ENCODE data around the gene ATAD5.
A peak's percentile ranks its signal among the peaks of the same experiment; 100 is the strongest.

The ATAD5 gene

GRCh38 chr17:30831257-30831656 is 509 bp upstream of the ATAD5 start:
- Histone ChIP-seq H3K4me3 (replicated peaks; ENCODE audit: insufficient read depth, low read length) (peak overlapping the region; percentile 79), H3K27ac (replicated peaks) (peak overlapping the region; percentile 93), H3K27me3 (ENCODE audit: insufficient read depth, poor library complexity, severe bottlenecking) (no peaks in the 10 kb centered on the region)
- TF ChIP-seq POLR2AphosphoS5 (IDR thresholded peaks at IDR 0.05; ENCODE audit: low read depth) (no peak), GABPA (IDR thresholded peaks at IDR 0.05; ENCODE audit: low read depth) (no peak), SPI1 (IDR thresholded peaks at IDR 0.05; ENCODE audit: borderline replicate concordance, low read depth) (no peak), REST (IDR thresholded peaks at IDR 0.05; ENCODE audit: insufficient replicate concordance, low read depth) (no peak)
- no peak for DNase-seq (ENCODE audit: low read depth in 1 of 2, low spot score in 1 of 2)

GRCh38 chr17:30832438-30833124 is 815 bp downstream of the ATAD5 start:
- no peak for TF ChIP-seq REST (IDR thresholded peaks at IDR 0.05; ENCODE audit: insufficient replicate concordance, low read depth)
- TF ChIP-seq SPI1 (IDR thresholded peaks at IDR 0.05; ENCODE audit: borderline replicate concordance, low read depth) = no peak
- no peak for TF ChIP-seq POLR2AphosphoS5 (IDR thresholded peaks at IDR 0.05; ENCODE audit: low read depth)
- no peak for TF ChIP-seq CTCF (IDR thresholded peaks at IDR 0.05; ENCODE audit: insufficient read depth, low read length)
- no peak for TF ChIP-seq GABPA (IDR thresholded peaks at IDR 0.05; ENCODE audit: low read depth)
- H3K4me3 ChIP-seq (replicated peaks; ENCODE audit: insufficient read depth, low read length) = peak overlapping the region; percentile 79
- DNase-seq (ENCODE audit: low read depth in 1 of 2, low spot score in 1 of 2) = no peak
- peak overlapping the region; percentile 93 for H3K27ac ChIP-seq (replicated peaks)
- H3K27me3 ChIP-seq (ENCODE audit: insufficient read depth, poor library complexity, severe bottlenecking) = no peaks in the 10 kb centered on the region

- no peak for TF ChIP-seq POLR2AphosphoS5 (IDR thresholded peaks at IDR 0.05; ENCODE audit: low read depth)
- no peak for TF ChIP-seq REST (IDR thresholded peaks at IDR 0.05; ENCODE audit: insufficient replicate concordance, low read depth)
- TF ChIP-seq GABPA (IDR thresholded peaks at IDR 0.05; ENCODE audit: low read depth) = no peak
- no peak for TF ChIP-seq CTCF (IDR thresholded peaks at IDR 0.05; ENCODE audit: insufficient read depth, low read length)
- TF ChIP-seq SPI1 (IDR thresholded peaks at IDR 0.05; ENCODE audit: borderline replicate concordance, low read depth) = no peak
- no peak overlapping the region for H3K27ac ChIP-seq (replicated peaks)
- no peaks in the 10 kb centered on the region for H3K27me3 ChIP-seq (ENCODE audit: insufficient read depth, poor library complexity, severe bottlenecking)
- no peak overlapping the region for H3K4me3 ChIP-seq (replicated peaks; ENCODE audit: insufficient read depth, low read length)
- DNase-seq (ENCODE audit: low read depth in 1 of 2, low spot score in 1 of 2) = no peak
Observed at GRCh38 chr17:30838202-30838807, 6.5 kb downstream of the ATAD5 start.

All from HL-60 (cell line).